Ecto neural progenitor cell (in vitro differentiated cells): ENCODE results near the gene GPALPP1.
"Not testable (repeated sequence)": the region's sequence is repeated elsewhere in the genome, so short reads cannot be mapped to it uniquely, and the experiment has no call there.

Experiments
- DNase-seq: peaks from one replicate; pipeline ENCODE4 v3.0.0-alpha.2; 2018; ENCODE audit warnings: low spot score

Gene GPALPP1

GRCh38 chr13:45063261-45063860 lies 74.0 kb downstream of the GPALPP1 start:
- DNase-seq = no peak

- DNase-seq = not testable (repeated sequence)
These were observed 74.6 kb downstream of the GPALPP1 start for GRCh38 chr13:45063889-45064288.

- DNase-seq = no peak
These were observed 75.6 kb downstream of the GPALPP1 start for GRCh38 chr13:45064889-45065288.

- no peak for DNase-seq
These were observed 79.0 kb downstream of the GPALPP1 start for GRCh38 chr13:45068036-45069001.

- no peak for DNase-seq
These were observed 84.5 kb downstream of the GPALPP1 start for GRCh38 chr13:45073809-45074208.

GRCh38 chr13:45074721-45075120 lies 85.4 kb downstream of the GPALPP1 start:
- no peak for DNase-seq

- DNase-seq = no peak
These were observed 88.7 kb downstream of the GPALPP1 start for GRCh38 chr13:45078003-45078402.
